CD4-positive, alpha-beta T cell (primary cell): ENCODE measurements around the gene BICD2. TPM values are rescaled to one million over a fixed set of nuclear protein-coding genes. Genes with fewer than 3 reads are reported as not detected.

Source experiments
- ATAC-seq: fragments of 200-7000 bp; cut with Tn5 transposase; one replicate; pipeline ENCODE4 v1.10.0; 2022; ENCODE audit warnings: mild to moderate bottlenecking; ENCODE audit not compliant: poor library complexity
- CTCF ChIA-PET: fragments of 350-600 bp; sonication (Branson Sonifier 250); formaldehyde crosslinking; loops from one replicate; lab custom pipeline; 2021; ENCODE audit warnings: antibody characterized with exemption, inconsistent platforms; lab: Charles Lee
- POLR2A ChIA-PET: fragments of 350-600 bp; sonication (Branson Sonifier 250); formaldehyde crosslinking; loops from one replicate; lab custom pipeline; 2021; ENCODE audit warnings: antibody characterized with exemption, inconsistent platforms; lab: Charles Lee
- DNase-seq, 14 experiments: peaks; one replicate each; pipeline ENCODE4 v3.0.0-alpha.2; 2013 to 2020; ENCODE audit warnings: mixed read lengths in 2 of 14
- H3K27ac ChIP-seq, 2 donors: one replicate each; pipeline versions ENCODE4 v1.5.1 to v1.7.0; 2013; ENCODE audit warnings: low read length in 2 of 2, low read depth in 1 of 2, mild to moderate bottlenecking in 1 of 2
- H3K27me3 ChIP-seq, 2 experiments: 1 replicate in 1 of 2; 2 replicates in 1 of 2; pipeline versions ENCODE4 v1.6.1 to v1.7.0; 2013; ENCODE audit warnings: low read length in 2 of 2, control low read depth in 1 of 2, mild to moderate bottlenecking in 1 of 2, moderate library complexity in 1 of 2; ENCODE audit not compliant: insufficient read depth in 2 of 2, control insufficient read depth in 1 of 2
- H3K36me3 ChIP-seq: one replicate; pipeline ENCODE4 v1.6.1; 2013; ENCODE audit warnings: low read length, control low read depth; ENCODE audit not compliant: insufficient read depth
- H3K4me1 ChIP-seq: one replicate; pipeline ENCODE4 v1.6.1; 2013; ENCODE audit warnings: low read length, control low read depth; ENCODE audit not compliant: insufficient read depth
- H3K4me3 ChIP-seq: one replicate; pipeline ENCODE4 v1.5.1; 2013; ENCODE audit warnings: mild to moderate bottlenecking, low read length, moderate library complexity
- H3K9me3 ChIP-seq, 2 experiments: 1 replicate in 1 of 2; 2 replicates in 1 of 2; pipeline versions ENCODE4 v1.6.1 to v1.7.0; 2013; ENCODE audit warnings: low read length in 2 of 2, mild to moderate bottlenecking in 2 of 2, control low read depth in 1 of 2, moderate library complexity in 1 of 2; ENCODE audit not compliant: control insufficient read depth in 1 of 2, insufficient read depth in 1 of 2
- H3K27ac Mint-ChIP-seq: one replicate; pipeline ENCODE4 v1.8.0; 2020; ENCODE audit warnings: mixed read lengths
- H3K27me3 Mint-ChIP-seq: one replicate; pipeline ENCODE4 v1.8.0; 2021; ENCODE audit warnings: mixed read lengths
- H3K36me3 Mint-ChIP-seq: one replicate; pipeline ENCODE4 v1.8.0; 2021; ENCODE audit warnings: low read depth, mixed read lengths
- H3K4me1 Mint-ChIP-seq: one replicate; pipeline ENCODE4 v1.8.0; 2021; ENCODE audit warnings: low read depth, mixed read lengths
- H3K4me3 Mint-ChIP-seq: one replicate; pipeline ENCODE4 v1.8.0; 2020; ENCODE audit warnings: mild to moderate bottlenecking, mixed read lengths
- H3K9me3 Mint-ChIP-seq: one replicate; pipeline ENCODE4 v1.8.0; 2020; ENCODE audit warnings: mixed read lengths
- intact Hi-C, 2 experiments: fragments of 100-400 bp; cut with DNase I in 1 of 2; cut with micrococcal nuclease in 1 of 2; formaldehyde crosslinking; loops; one replicate each; pipeline versions ENCODE4 v1.15.1 to v1.9.0; 2023 to 2025; cut with DNase I, micrococcal nuclease
- total RNA-seq, 174 experiments: library from RNA in 2 of 174; stranded (reverse) in 2 of 174; gene quantifications; one replicate each; pipeline ENCODE4 v1.2.3 and lab custom pipeline; 2021 to 2026
- TF ChIP-seq, protein P1 (sequence below): fragments of 200-600 bp; IDR thresholded peaks from one replicate; pipeline ENCODE4 v1.8.0; 2022; ENCODE audit warnings: antibody characterized with exemption, mild to moderate bottlenecking

Gene BICD2
- total RNA-seq, 2 experiments from 2014 or later = 14.1 to 14.9 TPM

DNA sequence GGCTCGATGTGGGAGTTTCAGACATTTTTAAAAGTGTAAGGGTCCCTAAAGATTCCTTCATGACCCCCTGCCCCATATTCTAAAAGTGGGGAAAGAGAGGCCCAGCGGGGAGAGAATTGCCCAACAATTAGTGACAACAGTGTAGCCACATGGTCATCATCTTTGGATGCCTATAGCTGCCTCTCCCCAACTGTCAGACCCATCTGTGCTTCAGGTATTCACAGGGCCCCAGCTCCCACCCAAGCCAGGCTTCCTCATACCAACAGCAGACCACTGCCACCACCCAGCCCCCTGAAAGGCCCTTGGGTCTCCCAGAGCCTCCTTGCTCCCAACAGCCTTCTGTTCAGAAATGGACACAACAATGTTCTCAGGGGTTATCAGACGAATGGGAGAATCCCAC lies 4.1 kb downstream of the BICD2 start:
- Mint-ChIP-seq H3K9me3 (peaks cover under 1% of the 10 kb centered on the region), H3K4me1 (peaks cover 48% of the 10 kb centered on the region), H3K4me3 (no peak overlapping the region), H3K27ac (peak overlapping the region; percentile 100), H3K36me3 (peaks cover 2% of the 10 kb centered on the region), H3K27me3 (no peaks in the 10 kb centered on the region)
- H3K36me3 ChIP-seq = no peaks in the 10 kb centered on the region
- CTCF ChIA-PET = no interaction called here
- H3K9me3 ChIP-seq = peaks cover 3 to 4% of the 10 kb centered on the region in 2 experiments
- TF ChIP-seq, protein P1, sequence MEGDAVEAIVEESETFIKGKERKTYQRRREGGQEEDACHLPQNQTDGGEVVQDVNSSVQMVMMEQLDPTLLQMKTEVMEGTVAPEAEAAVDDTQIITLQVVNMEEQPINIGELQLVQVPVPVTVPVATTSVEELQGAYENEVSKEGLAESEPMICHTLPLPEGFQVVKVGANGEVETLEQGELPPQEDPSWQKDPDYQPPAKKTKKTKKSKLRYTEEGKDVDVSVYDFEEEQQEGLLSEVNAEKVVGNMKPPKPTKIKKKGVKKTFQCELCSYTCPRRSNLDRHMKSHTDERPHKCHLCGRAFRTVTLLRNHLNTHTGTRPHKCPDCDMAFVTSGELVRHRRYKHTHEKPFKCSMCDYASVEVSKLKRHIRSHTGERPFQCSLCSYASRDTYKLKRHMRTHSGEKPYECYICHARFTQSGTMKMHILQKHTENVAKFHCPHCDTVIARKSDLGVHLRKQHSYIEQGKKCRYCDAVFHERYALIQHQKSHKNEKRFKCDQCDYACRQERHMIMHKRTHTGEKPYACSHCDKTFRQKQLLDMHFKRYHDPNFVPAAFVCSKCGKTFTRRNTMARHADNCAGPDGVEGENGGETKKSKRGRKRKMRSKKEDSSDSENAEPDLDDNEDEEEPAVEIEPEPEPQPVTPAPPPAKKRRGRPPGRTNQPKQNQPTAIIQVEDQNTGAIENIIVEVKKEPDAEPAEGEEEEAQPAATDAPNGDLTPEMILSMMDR = no peak
- peaks cover 51% of the 10 kb centered on the region for H3K4me1 ChIP-seq
- no peak for ATAC-seq
- H3K4me3 ChIP-seq = no peak overlapping the region
- no peaks in the 10 kb centered on the region for H3K27me3 ChIP-seq
- DNase-seq = no peak
- no peak overlapping the region for H3K27ac ChIP-seq
- intact Hi-C loops = loop anchor here (5.0 to 10.0 kb wide), 4 partner anchors 337 to 646 kb away; partner anchors contain the start of genes CARD19 (in 1 of the 2), CENPP (in 1 of the 2), IARS1 (in 1 of the 2) and NOL8 (in 1 of the 2)
- POLR2A ChIA-PET = no interaction called here

DNA sequence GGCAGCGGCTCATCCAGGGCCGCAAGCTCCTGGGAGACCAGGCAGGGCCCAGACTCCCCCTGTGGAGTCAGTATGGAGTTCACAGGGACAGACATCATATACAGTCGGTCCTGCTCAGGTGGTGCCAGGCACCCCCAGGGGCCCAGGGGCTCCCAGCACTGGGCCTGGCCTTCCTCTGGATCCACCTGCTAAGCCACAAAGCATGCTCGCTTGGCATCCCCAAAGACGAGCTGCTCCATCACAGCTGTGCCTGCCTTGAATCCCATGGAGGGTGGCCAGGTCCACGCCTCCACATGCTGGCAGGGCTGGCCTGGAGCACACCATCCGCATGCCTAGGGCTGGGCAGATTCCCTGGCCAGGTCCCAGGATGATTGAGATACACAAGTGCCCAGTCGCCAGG lies 4.6 kb downstream of the BICD2 start:
- TF ChIP-seq, protein P1 = no peak
- DNase-seq (no peak), ATAC-seq (no peak)
- no peak overlapping the region for H3K27ac ChIP-seq
- H3K36me3 ChIP-seq = no peaks in the 10 kb centered on the region
- CTCF ChIA-PET = interaction anchor here (1.2 kb wide), 1 partner anchor 43 kb away, joined by 4 read pairs; no protein-coding TSS in a partner anchor
- H3K36me3 Mint-ChIP-seq = peaks cover 4% of the 10 kb centered on the region
- POLR2A ChIA-PET = no interaction called here
- H3K4me3 ChIP-seq = no peak overlapping the region
- H3K27ac Mint-ChIP-seq = no peak overlapping the region
- H3K4me3 Mint-ChIP-seq = no peak overlapping the region
- H3K9me3 Mint-ChIP-seq = peaks cover 2% of the 10 kb centered on the region
- H3K4me1 ChIP-seq = peaks cover 50% of the 10 kb centered on the region
- peaks cover 46% of the 10 kb centered on the region for H3K4me1 Mint-ChIP-seq
- H3K27me3 Mint-ChIP-seq = no peaks in the 10 kb centered on the region
- H3K9me3 ChIP-seq = peaks cover 4 to 7% of the 10 kb centered on the region in 2 experiments
- H3K27me3 ChIP-seq = no peaks in the 10 kb centered on the region
- intact Hi-C loops = loop anchor here (5.0 to 10.0 kb wide), 4 partner anchors 337 to 645 kb away; partner anchors contain the start of genes CARD19 (in 1 of the 2), CENPP (in 1 of the 2), IARS1 (in 1 of the 2) and NOL8 (in 1 of the 2)

GRCh38 chr9:92759446-92759845 lies 5.2 kb downstream of the BICD2 start:
- Histone ChIP-seq H3K27me3 (no peaks in the 10 kb centered on the region), H3K4me3 (no peak overlapping the region), H3K9me3 (peaks cover 4 to 7% of the 10 kb centered on the region in 2 experiments), H3K36me3 (no peaks in the 10 kb centered on the region), H3K4me1 (peaks cover 50% of the 10 kb centered on the region), H3K27ac (no peak overlapping the region)
- ChIA-PET CTCF (interaction anchor here (1.2 kb wide), 1 partner anchor 42 kb away, joined by 4 read pairs; no protein-coding TSS in a partner anchor), POLR2A (no interaction called here)
- ATAC-seq = no peak
- Mint-ChIP-seq H3K4me3 (no peak overlapping the region), H3K4me1 (peaks cover 46% of the 10 kb centered on the region), H3K9me3 (peaks cover 2% of the 10 kb centered on the region), H3K27ac (peak overlapping the region; percentile 20), H3K36me3 (peaks cover 7% of the 10 kb centered on the region), H3K27me3 (no peaks in the 10 kb centered on the region)
- intact Hi-C loops = no loop called here
- DNase-seq = no peak
- TF ChIP-seq, protein P1 = no peak
